Measurements from ENCODE around the gene ASAP2. TPM values are rescaled to one million over a fixed set of nuclear protein-coding genes. Genes with fewer than 3 reads are reported as not detected.

Gene ASAP2
- total and polyA plus RNA-seq, 2 donors (not counting 1 experiment from before 2014, with no cell fraction given) = 0.04 TPM; not detected in 1

- Mint-ChIP-seq H3K27me3 (peaks cover 11% of the 10 kb centered on the region), H3K27ac (no peak overlapping the region), H3K4me3 (no peak overlapping the region), H3K4me1 (no peaks in the 10 kb centered on the region), H3K9me3 (ENCODE audit: insufficient read depth) (no peaks in the 10 kb centered on the region)
- no peak for TF ChIP-seq CTCF (IDR thresholded peaks at IDR 0.05)
- TF ChIP-seq EZH2 (IDR thresholded peaks at IDR 0.05; ENCODE audit: borderline replicate concordance, insufficient read depth, low read depth, low read length, poor library complexity, severe bottlenecking) = no peak
- no peak overlapping the region for H2AFZ ChIP-seq (ENCODE audit: insufficient read depth, low read depth, low read length, poor library complexity, severe bottlenecking)
- H4K20me1 ChIP-seq (ENCODE audit: control insufficient read depth, insufficient read depth, low read length, poor library complexity, severe bottlenecking) = no peaks in the 10 kb centered on the region
- no peak overlapping the region for H3K4me2 ChIP-seq (replicated peaks; ENCODE audit: low read depth, low read length, poor library complexity, severe bottlenecking)
- ATAC-seq (ENCODE audit: low read depth) (no peak), DNase-seq (no peak)
- POLR2A ChIA-PET = no interaction called here
- H3K79me2 ChIP-seq (ENCODE audit: control insufficient read depth, insufficient read depth, low read length) = no peaks in the 10 kb centered on the region
- H3K9me3 ChIP-seq (ENCODE audit: control extremely low read depth in 1 of 3, control insufficient read depth in 2 of 3, insufficient read depth in 1 of 3, low read length in 2 of 3) = no peaks in the 10 kb centered on the region
- H3K4me3 ChIP-seq (ENCODE audit: control extremely low read depth in 1 of 5, extremely low read depth in 1 of 5, insufficient read depth in 1 of 5, low read depth in 2 of 5, low read length in 4 of 5) = no peak overlapping the region
- WGBS (ENCODE audit: insufficient coverage) = 88% methylated on average over 7 of the region's 7 CpGs
- H3K27me3 ChIP-seq (replicated peaks in 1 of 4; ENCODE audit: control extremely low read depth in 1 of 4, control insufficient read depth in 3 of 4, insufficient read depth in 4 of 4, low read length in 3 of 4) = no peaks in the 10 kb centered on the region
- intact Hi-C loops (cut with micrococcal nuclease) = no loop called here
- no peaks in the 10 kb centered on the region for H3K4me1 ChIP-seq (ENCODE audit: control insufficient read depth in 2 of 2, insufficient read depth in 2 of 2, low read length in 2 of 2)
- H3K27ac ChIP-seq (ENCODE audit: low read length in 2 of 2) = no peak overlapping the region
- CTCF ChIA-PET = no interaction called here
- H3K9ac ChIP-seq (ENCODE audit: low read length) = no peak overlapping the region
- no peaks in the 10 kb centered on the region for H3K36me3 ChIP-seq (replicated peaks in 1 of 2; ENCODE audit: control extremely low read depth in 1 of 2, control insufficient read depth in 1 of 2, extremely low read depth in 1 of 2, insufficient read depth in 2 of 2, low read length in 1 of 2)
Measured at GRCh38 chr2:9297807-9298206, 91.2 kb downstream of the ASAP2 start.

GRCh38 chr2:9298583-9298982, 92.0 kb downstream of the ASAP2 start:
- 93% methylated on average over 4 of the region's 7 CpGs for WGBS (ENCODE audit: insufficient coverage)
- no peak overlapping the region for H3K27ac ChIP-seq (ENCODE audit: low read length in 2 of 2)
- no peak overlapping the region for H2AFZ ChIP-seq (ENCODE audit: insufficient read depth, low read depth, low read length, poor library complexity, severe bottlenecking)
- ChIA-PET POLR2A (no interaction called here), CTCF (no interaction called here)
- H3K79me2 ChIP-seq (ENCODE audit: control insufficient read depth, insufficient read depth, low read length) = no peaks in the 10 kb centered on the region
- H4K20me1 ChIP-seq (ENCODE audit: control insufficient read depth, insufficient read depth, low read length, poor library complexity, severe bottlenecking) = no peaks in the 10 kb centered on the region
- H3K4me3 Mint-ChIP-seq = no peak overlapping the region
- no peak overlapping the region for H3K9ac ChIP-seq (ENCODE audit: low read length)
- H3K27me3 Mint-ChIP-seq = peaks cover 15% of the 10 kb centered on the region
- no peaks in the 10 kb centered on the region for H3K9me3 Mint-ChIP-seq (ENCODE audit: insufficient read depth)
- intact Hi-C loops (cut with micrococcal nuclease) = no loop called here
- no peak for TF ChIP-seq CTCF (IDR thresholded peaks at IDR 0.05)
- TF ChIP-seq EZH2 (IDR thresholded peaks at IDR 0.05; ENCODE audit: borderline replicate concordance, insufficient read depth, low read depth, low read length, poor library complexity, severe bottlenecking) = no peak
- no peaks in the 10 kb centered on the region for H3K27me3 ChIP-seq (replicated peaks in 1 of 4; ENCODE audit: control extremely low read depth in 1 of 4, control insufficient read depth in 3 of 4, insufficient read depth in 4 of 4, low read length in 3 of 4)
- DNase-seq (no peak), ATAC-seq (ENCODE audit: low read depth) (no peak)
- no peak overlapping the region for H3K4me3 ChIP-seq (ENCODE audit: control extremely low read depth in 1 of 5, extremely low read depth in 1 of 5, insufficient read depth in 1 of 5, low read depth in 2 of 5, low read length in 4 of 5)
- no peak overlapping the region for H3K4me2 ChIP-seq (replicated peaks; ENCODE audit: low read depth, low read length, poor library complexity, severe bottlenecking)
- H3K9me3 ChIP-seq (ENCODE audit: control extremely low read depth in 1 of 3, control insufficient read depth in 2 of 3, insufficient read depth in 1 of 3, low read length in 2 of 3) = no peaks in the 10 kb centered on the region
- no peak overlapping the region for H3K27ac Mint-ChIP-seq
- H3K36me3 ChIP-seq (replicated peaks in 1 of 2; ENCODE audit: control extremely low read depth in 1 of 2, control insufficient read depth in 1 of 2, extremely low read depth in 1 of 2, insufficient read depth in 2 of 2, low read length in 1 of 2) = no peaks in the 10 kb centered on the region
- no peaks in the 10 kb centered on the region for H3K4me1 ChIP-seq (ENCODE audit: control insufficient read depth in 2 of 2, insufficient read depth in 2 of 2, low read length in 2 of 2)
- H3K4me1 Mint-ChIP-seq = no peaks in the 10 kb centered on the region
